Activated T-cell treated with anti-CD3 and anti-CD28 coated beads, Interleukin-2, amount 50 U/mL, for 4 hours (primary cell): ENCODE results near the gene MED8. TPM values are rescaled to one million over a fixed set of nuclear protein-coding genes. Genes with fewer than 3 reads are reported as not detected.

Experiments
- ATAC-seq, 2 donors: fragments of 200-7000 bp; cut with Tn5 transposase; one replicate each; pipeline ENCODE4 v1.10.0; 2021
- DNase-seq: peaks from one replicate; pipeline ENCODE4 v3.0.0-alpha.2; 2020
- H3K27me3 Mint-ChIP-seq: one replicate; pipeline ENCODE4 v1.8.0; 2021; ENCODE audit warnings: low read depth, mixed read lengths
- H3K36me3 Mint-ChIP-seq: one replicate; pipeline ENCODE4 v1.8.0; 2022; ENCODE audit warnings: mixed read lengths; ENCODE audit not compliant: insufficient read depth
- H3K4me1 Mint-ChIP-seq: one replicate; pipeline ENCODE4 v1.8.0; 2021; ENCODE audit warnings: low read depth, mixed read lengths
- H3K4me3 Mint-ChIP-seq: one replicate; pipeline ENCODE4 v1.8.0; 2021; ENCODE audit warnings: mild to moderate bottlenecking, moderate library complexity, mixed read lengths
- H3K9me3 Mint-ChIP-seq: one replicate; pipeline ENCODE4 v1.8.0; 2021; ENCODE audit warnings: mixed read lengths
- total RNA-seq, 3 donors: library from RNA; stranded (reverse); gene quantifications; one replicate each; pipeline ENCODE4 v1.2.1, GENCODE V29; 2021

The MED8 gene
- total RNA-seq, 3 donors from 2014 or later: 49.8 to 59.1 (median 50.4) TPM

GRCh38 chr1:43366179-43366578 is 23.4 kb downstream of the MED8 start:
- H3K4me1 Mint-ChIP-seq: peaks cover 29% of the 10 kb centered on the region
- DNase-seq (no peak), ATAC-seq (no peak)
- no peaks in the 10 kb centered on the region for H3K9me3 Mint-ChIP-seq
- peaks cover 16% of the 10 kb centered on the region for H3K36me3 Mint-ChIP-seq
- no peaks in the 10 kb centered on the region for H3K27me3 Mint-ChIP-seq
- peak overlapping the region; percentile 90 for H3K4me3 Mint-ChIP-seq

- no peak for ATAC-seq
- H3K9me3 Mint-ChIP-seq: no peaks in the 10 kb centered on the region
- no peaks in the 10 kb centered on the region for H3K27me3 Mint-ChIP-seq
- H3K4me3 Mint-ChIP-seq: peak overlapping the region; percentile 90
- no peak for DNase-seq
- H3K36me3 Mint-ChIP-seq: peaks cover 16% of the 10 kb centered on the region
- peaks cover 26% of the 10 kb centered on the region for H3K4me1 Mint-ChIP-seq
Measured at GRCh38 chr1:43365678-43366077, 23.9 kb downstream of the MED8 start.

- H3K9me3 Mint-ChIP-seq: no peaks in the 10 kb centered on the region
- no peaks in the 10 kb centered on the region for H3K27me3 Mint-ChIP-seq
- ATAC-seq (no peak), DNase-seq (no peak)
- peaks cover 32% of the 10 kb centered on the region for H3K4me1 Mint-ChIP-seq
- H3K4me3 Mint-ChIP-seq: no peak overlapping the region
- peaks cover 16% of the 10 kb centered on the region for H3K36me3 Mint-ChIP-seq
Measured at GRCh38 chr1:43363935-43364525, 25.6 kb downstream of the MED8 start.

GRCh38 chr1:43363283-43363934 is 26.2 kb downstream of the MED8 start:
- H3K4me3 Mint-ChIP-seq: no peak overlapping the region
- no peak for DNase-seq
- H3K9me3 Mint-ChIP-seq: no peaks in the 10 kb centered on the region
- H3K4me1 Mint-ChIP-seq: peaks cover 29% of the 10 kb centered on the region
- peaks cover 16% of the 10 kb centered on the region for H3K36me3 Mint-ChIP-seq
- no peaks in the 10 kb centered on the region for H3K27me3 Mint-ChIP-seq
- no peak for ATAC-seq

GRCh38 chr1:43360616-43361015 is 29.0 kb downstream of the MED8 start:
- peaks cover 27% of the 10 kb centered on the region for H3K4me1 Mint-ChIP-seq

GRCh38 chr1:43359696-43360095 is 29.9 kb downstream of the MED8 start:
- ATAC-seq (no peak), DNase-seq (no peak)
- Mint-ChIP-seq H3K27me3 (no peaks in the 10 kb centered on the region), H3K36me3 (peaks cover 9% of the 10 kb centered on the region), H3K4me1 (peaks cover 20% of the 10 kb centered on the region), H3K4me3 (peak overlapping the region; percentile 91), H3K9me3 (no peaks in the 10 kb centered on the region)

More at GRCh38 chr1:43360616-43361015, 29.0 kb downstream of the MED8 start:
- Mint-ChIP-seq H3K27me3 (no peaks in the 10 kb centered on the region), H3K36me3 (peaks cover 14% of the 10 kb centered on the region), H3K4me3 (no peak overlapping the region), H3K9me3 (no peaks in the 10 kb centered on the region)
- DNase-seq (no peak), ATAC-seq (no peak)

- H3K36me3 Mint-ChIP-seq: peaks cover 6% of the 10 kb centered on the region
- H3K9me3 Mint-ChIP-seq: no peaks in the 10 kb centered on the region
- DNase-seq: peak; percentile 96
- peak within 1 kb of the TSS; percentile 91 for H3K4me3 Mint-ChIP-seq
- no peaks in the 10 kb centered on the region for H3K27me3 Mint-ChIP-seq
- ATAC-seq: peak; percentile 99
- H3K4me1 Mint-ChIP-seq: peaks cover 20% of the 10 kb centered on the region
Measured at GRCh38 chr1:43358746-43359693, 30.6 kb downstream of the MED8 start, which contains the start of gene CDC20. CDC20 (plus strand) TSS chr1:43358981; CDS start chr1:43359216, 235 bp downstream.

GRCh38 chr1:43358121-43358745 is 31.4 kb downstream of the MED8 start:
- Mint-ChIP-seq H3K9me3 (no peaks in the 10 kb centered on the region), H3K27me3 (no peaks in the 10 kb centered on the region), H3K4me3 (peak overlapping the region; percentile 91), H3K36me3 (peaks cover 2% of the 10 kb centered on the region), H3K4me1 (peaks cover 20% of the 10 kb centered on the region)
- DNase-seq (no peak), ATAC-seq (peak; percentile 9 to 15)

GRCh38 chr1:43357251-43357650 is 32.3 kb downstream of the MED8 start:
- Mint-ChIP-seq H3K4me3 (peak overlapping the region; percentile 19), H3K27me3 (no peaks in the 10 kb centered on the region), H3K9me3 (no peaks in the 10 kb centered on the region), H3K36me3 (no peaks in the 10 kb centered on the region), H3K4me1 (peaks cover 20% of the 10 kb centered on the region)
- DNase-seq (no peak), ATAC-seq (no peak)

- H3K4me3 Mint-ChIP-seq: no peak overlapping the region
- no peaks in the 10 kb centered on the region for H3K27me3 Mint-ChIP-seq
- H3K36me3 Mint-ChIP-seq: no peaks in the 10 kb centered on the region
- no peaks in the 10 kb centered on the region for H3K9me3 Mint-ChIP-seq
- peaks cover 17% of the 10 kb centered on the region for H3K4me1 Mint-ChIP-seq
- no peak for DNase-seq
- no peak for ATAC-seq
Measured at GRCh38 chr1:43354936-43355335, 34.7 kb downstream of the MED8 start.

GRCh38 chr1:43354471-43354870 is 35.1 kb downstream of the MED8 start:
- no peaks in the 10 kb centered on the region for H3K27me3 Mint-ChIP-seq
- no peaks in the 10 kb centered on the region for H3K36me3 Mint-ChIP-seq
- DNase-seq: no peak
- ATAC-seq: no peak
- peaks cover 17% of the 10 kb centered on the region for H3K4me1 Mint-ChIP-seq
- H3K9me3 Mint-ChIP-seq: no peaks in the 10 kb centered on the region
- no peak overlapping the region for H3K4me3 Mint-ChIP-seq

- no peak for DNase-seq
- no peaks in the 10 kb centered on the region for H3K27me3 Mint-ChIP-seq
- H3K4me3 Mint-ChIP-seq: no peak overlapping the region
- H3K9me3 Mint-ChIP-seq: no peaks in the 10 kb centered on the region
- no peak for ATAC-seq
- H3K4me1 Mint-ChIP-seq: peaks cover 8% of the 10 kb centered on the region
- no peaks in the 10 kb centered on the region for H3K36me3 Mint-ChIP-seq
Measured at GRCh38 chr1:43352881-43353280, 36.7 kb downstream of the MED8 start.

GRCh38 chr1:43352351-43352705 is 37.3 kb downstream of the MED8 start:
- Mint-ChIP-seq H3K9me3 (no peaks in the 10 kb centered on the region), H3K36me3 (no peaks in the 10 kb centered on the region), H3K4me3 (no peak overlapping the region), H3K27me3 (no peaks in the 10 kb centered on the region), H3K4me1 (peaks cover 6% of the 10 kb centered on the region)
- no peak for DNase-seq
- no peak for ATAC-seq
